ENCODE results near the gene CEP112. TPM values are rescaled to one million over a fixed set of nuclear protein-coding genes. Genes with fewer than 3 reads are reported as not detected.

The CEP112 gene
- total RNA-seq, 1 experiment from 2014 or later, result 6.1 TPM

- TF ChIP-seq ATF6 (CRISPR knock-in tag; IDR thresholded peaks at IDR 0.05) (no peak), CTCF (IDR thresholded peaks at IDR 0.05) (no peak), GRHL2 (CRISPR knock-in tag; IDR thresholded peaks at IDR 0.05; ENCODE audit: insufficient replicate concordance, severe bottlenecking) (no peak), USF2 (CRISPR knock-in tag; IDR thresholded peaks at IDR 0.05) (no peak), ZBTB21 (CRISPR knock-in tag; IDR thresholded peaks at IDR 0.05; ENCODE audit: borderline replicate concordance) (no peak), RORB (CRISPR knock-in tag; IDR thresholded peaks at IDR 0.05) (no peak), ZNF281 (CRISPR knock-in tag; IDR thresholded peaks at IDR 0.05) (no peak), CREB1 (CRISPR knock-in tag; IDR thresholded peaks at IDR 0.05) (no peak), ZNF416 (CRISPR knock-in tag; IDR thresholded peaks at IDR 0.05) (no peak), ZNF121 (CRISPR knock-in tag; IDR thresholded peaks at IDR 0.05) (no peak)
These were observed 524.3 kb downstream of the CEP112 start (continued) for GRCh38 chr17:65667656-65668055.

GRCh38 chr17:65666876-65667321 is 525.0 kb downstream of the CEP112 start:
- CTCF ChIA-PET, result no interaction called here
- Mint-ChIP-seq H3K4me1 (peaks cover 12% of the 10 kb centered on the region), H3K36me3 (no peaks in the 10 kb centered on the region), H3K9me3 (peaks cover 6% of the 10 kb centered on the region), H3K27ac (no peak overlapping the region), H3K4me3 (no peak overlapping the region), H3K27me3 (ENCODE audit: low read depth) (no peaks in the 10 kb centered on the region; the same call in 1 of the 2 replicates)
- POLR2A ChIA-PET, result no interaction called here
- DNase-seq (ENCODE audit: low spot score) (no peak), ATAC-seq (no peak)
- TF ChIP-seq ZSCAN18 (CRISPR knock-in tag; IDR thresholded peaks at IDR 0.05) (no peak), ZNF138 (CRISPR knock-in tag; conservative IDR thresholded peaks at IDR 0.05) (no peak), IRF1 (CRISPR knock-in tag; IDR thresholded peaks at IDR 0.05) (no peak), ZNF425 (CRISPR knock-in tag; conservative IDR thresholded peaks at IDR 0.05) (no peak), GTF2I (CRISPR knock-in tag; conservative IDR thresholded peaks at IDR 0.05) (no peak), EMX1 (CRISPR knock-in tag; IDR thresholded peaks at IDR 0.05) (no peak), ATF2 (CRISPR knock-in tag; IDR thresholded peaks at IDR 0.05; ENCODE audit: borderline replicate concordance, low read depth) (no peak), ZNF317 (CRISPR knock-in tag; IDR thresholded peaks at IDR 0.05; ENCODE audit: borderline replicate concordance, low read depth) (no peak), MYBL2 (CRISPR knock-in tag; IDR thresholded peaks at IDR 0.05) (no peak), ATF6 (CRISPR knock-in tag; IDR thresholded peaks at IDR 0.05) (no peak), IRF2 (CRISPR knock-in tag; IDR thresholded peaks at IDR 0.05; ENCODE audit: borderline replicate concordance, low read depth) (no peak)

Measured in WTC11 (cell line).